Stimulated activated CD8-positive, alpha-beta memory T cell treated with anti-CD3 and anti-CD28 coated beads, Interleukin-15, amount 100 ng/mL, for 4 hours (primary cell): Measurements from ENCODE around the gene NPDC1.
"Not testable (repeated sequence)": the region's sequence is repeated elsewhere in the genome, so short reads cannot be mapped to it uniquely, and the experiment has no call there.

ENCODE experiments used
- DNase-seq, 2 donors: peaks; one replicate each; pipeline ENCODE4 v3.0.0-alpha.2; 2020; ENCODE audit warnings: low read depth in 2 of 2

Gene NPDC1

DNA sequence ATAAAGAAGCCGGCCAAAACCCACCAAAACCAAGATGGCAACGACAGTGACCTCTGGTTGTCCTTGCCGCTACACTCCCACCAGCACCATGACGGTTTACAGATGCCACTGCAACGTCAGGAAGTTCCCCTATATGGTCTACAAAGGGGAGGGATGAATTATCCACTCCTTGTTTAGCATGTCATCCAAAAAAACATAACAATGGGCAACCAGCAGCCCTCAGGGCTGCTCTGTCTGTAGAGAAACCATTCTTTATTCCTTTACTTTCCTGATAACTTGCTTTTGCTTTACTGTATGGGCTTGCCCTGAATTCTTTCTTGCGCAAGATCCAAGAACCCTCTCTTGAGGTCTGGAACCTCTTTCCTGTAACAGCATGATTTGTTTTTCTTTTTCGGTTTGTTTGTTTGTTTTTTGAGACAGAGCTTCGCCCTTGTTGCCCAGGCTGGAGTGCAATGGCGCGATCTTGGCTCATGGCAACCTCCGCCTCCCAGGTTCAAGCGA lies 29.3 kb upstream of the NPDC1 start:
- DNase-seq = no peak

DNA sequence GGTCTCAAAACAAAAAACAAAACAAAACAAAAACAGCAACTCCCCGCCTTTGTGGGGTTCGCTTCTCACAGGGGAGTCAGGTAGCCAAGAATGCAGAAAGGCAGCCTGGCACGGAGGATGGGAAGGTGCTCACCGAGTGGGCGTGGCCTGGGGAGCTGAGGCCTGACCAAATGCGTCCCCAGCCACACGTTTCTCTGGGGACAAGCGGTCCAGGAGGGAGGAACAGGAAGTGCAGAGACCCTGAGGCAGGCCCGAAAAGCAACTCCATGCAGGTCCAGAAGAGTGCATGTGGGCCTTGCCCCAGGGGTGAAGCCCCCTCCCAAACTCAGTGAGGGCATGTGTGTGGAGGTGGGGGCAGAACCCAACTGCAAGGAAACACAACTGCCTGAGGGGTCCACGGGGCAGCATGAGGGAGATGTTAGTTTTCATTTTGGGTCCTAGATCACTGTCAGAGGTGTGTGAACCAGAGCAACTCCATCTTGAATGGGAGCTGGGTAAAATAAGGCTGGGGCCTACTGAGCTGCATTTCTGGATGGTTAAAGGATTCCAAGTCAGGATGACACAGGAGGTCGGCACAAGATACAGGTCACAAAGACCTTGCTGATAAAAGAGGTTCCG lies 28.8 kb upstream of the NPDC1 start:
- no peak for DNase-seq

DNA sequence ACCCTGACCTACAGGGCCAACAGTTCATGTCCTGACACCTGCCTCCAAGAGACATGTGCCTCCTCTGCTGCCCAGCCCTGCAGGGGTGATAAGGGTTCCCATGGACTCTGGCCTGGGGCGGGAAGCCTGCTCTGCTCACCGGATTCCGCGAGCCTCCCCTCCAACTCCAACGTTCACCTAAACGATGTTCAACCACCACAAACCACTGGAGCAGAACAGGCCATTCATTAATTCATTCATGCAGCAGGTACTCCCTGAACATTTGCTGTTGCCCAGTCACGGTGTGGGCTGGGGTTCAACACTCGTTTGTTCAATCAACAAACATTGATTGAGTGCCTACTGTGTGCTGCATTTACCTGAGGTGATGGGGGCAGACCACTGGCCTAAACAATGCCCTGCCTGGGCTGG lies 28.0 kb upstream of the NPDC1 start:
- DNase-seq = no peak

DNA sequence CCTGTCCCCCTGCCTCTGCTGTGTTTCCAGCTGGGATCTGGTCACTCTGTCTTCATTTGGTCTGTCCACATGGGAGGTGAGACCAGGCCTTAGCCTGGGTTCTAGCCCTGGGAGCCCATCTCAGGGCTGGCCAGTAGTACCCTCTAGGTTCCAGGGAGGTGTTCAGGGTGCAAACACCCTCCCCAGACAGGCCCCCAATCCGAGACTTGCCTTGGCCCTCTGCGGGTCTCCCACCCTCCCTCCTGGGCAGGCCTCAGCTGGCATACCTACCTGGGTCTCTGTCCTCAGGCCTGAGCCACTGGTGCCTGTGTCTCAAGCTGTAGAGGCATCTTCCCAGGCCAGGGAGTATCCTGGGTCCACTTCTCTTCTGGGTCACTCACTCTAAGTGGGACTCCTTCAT lies 25.3 kb upstream of the NPDC1 start:
- DNase-seq = no peak

DNA sequence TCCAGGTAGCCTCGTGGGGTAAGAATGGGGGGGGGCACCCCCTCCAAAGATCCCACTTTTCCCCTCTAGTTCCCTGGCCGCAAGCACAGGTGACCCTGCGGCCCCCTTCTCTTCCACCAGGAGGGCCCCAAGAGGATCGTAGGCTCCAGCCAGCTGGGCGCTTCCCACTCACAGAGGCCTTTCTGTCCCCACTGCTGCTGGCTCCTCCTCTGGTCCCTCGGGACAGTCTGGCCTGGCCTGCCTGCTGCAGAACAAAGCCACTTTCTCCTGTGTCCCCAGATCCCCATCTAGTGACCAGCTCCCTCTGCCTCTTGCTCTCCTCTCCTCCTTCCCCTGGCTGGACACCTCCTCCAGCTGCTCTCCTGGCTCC lies 24.9 kb upstream of the NPDC1 start:
- no peak for DNase-seq

DNA sequence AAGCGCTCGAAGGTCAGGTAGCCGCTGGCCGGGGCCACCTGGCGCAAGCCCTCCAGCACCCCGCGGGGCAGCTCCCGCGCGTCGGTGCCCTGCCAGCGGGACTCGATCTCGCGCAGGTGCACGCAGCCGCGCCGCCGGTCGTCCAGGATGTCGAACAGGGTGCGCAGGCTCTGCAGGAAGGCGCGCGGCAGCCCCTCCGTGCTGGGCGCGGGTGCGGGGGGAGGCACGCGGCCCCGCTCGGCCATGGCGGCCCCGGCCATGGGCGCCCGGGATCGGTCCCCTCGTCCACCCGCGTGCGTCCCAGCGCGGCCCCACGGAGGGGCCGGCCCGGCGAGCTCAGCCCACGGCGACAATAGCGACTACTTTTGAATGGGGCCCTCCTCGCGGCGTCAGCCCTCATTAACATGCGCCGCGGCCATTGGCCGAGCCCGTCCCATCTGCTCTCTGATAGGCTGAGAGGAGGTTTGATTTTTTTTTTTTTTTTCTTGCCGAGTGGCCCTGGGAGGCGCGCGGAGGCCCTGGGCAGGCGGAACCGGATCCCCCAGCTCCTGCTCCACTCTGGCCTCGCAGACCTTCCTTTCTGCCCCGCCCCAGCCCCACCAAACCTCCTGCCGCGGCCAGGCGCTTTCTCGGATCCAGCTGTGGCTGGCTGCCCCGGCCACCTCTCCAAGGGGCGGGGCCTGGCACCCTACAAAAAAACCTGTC lies 24.4 kb upstream of the NPDC1 start, which contains the start of gene SAPCD2:
TSS of gene SAPCD2 (minus strand) at position 357 of the 705 bp plus-strand sequence. CDS start at position 260, 97 bp downstream.
- peak; percentile 68 for DNase-seq

DNA sequence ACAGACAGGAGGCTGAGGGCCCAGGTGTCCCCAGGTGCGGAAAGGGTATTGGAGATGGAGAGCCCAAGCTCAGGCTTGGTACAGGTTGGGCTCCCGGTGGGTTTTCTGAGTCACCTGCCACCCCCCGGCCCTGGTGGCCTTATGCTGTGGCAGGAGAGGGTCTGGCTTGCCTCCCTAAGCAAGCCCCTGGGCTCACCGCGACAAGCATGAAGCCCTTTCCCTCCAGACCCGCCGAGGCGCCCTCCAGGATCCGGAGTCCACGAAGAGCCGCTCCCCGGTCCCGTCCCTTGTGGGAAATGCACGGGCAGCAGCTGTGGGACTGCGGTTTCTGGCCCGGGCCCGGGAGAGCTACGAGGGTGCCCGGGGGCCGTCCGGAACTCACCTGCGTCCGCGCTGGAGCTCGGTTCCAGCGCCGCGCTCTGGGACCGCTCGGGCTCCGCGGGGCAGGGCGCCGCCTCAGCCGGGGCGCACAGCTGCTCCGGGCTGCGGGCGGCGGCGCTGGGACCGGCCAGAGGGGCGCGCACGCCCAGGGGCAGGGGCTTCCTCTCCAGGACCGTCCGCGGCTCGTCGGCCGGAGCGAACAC lies 23.6 kb upstream of the NPDC1 start:
- DNase-seq = no peak

DNA sequence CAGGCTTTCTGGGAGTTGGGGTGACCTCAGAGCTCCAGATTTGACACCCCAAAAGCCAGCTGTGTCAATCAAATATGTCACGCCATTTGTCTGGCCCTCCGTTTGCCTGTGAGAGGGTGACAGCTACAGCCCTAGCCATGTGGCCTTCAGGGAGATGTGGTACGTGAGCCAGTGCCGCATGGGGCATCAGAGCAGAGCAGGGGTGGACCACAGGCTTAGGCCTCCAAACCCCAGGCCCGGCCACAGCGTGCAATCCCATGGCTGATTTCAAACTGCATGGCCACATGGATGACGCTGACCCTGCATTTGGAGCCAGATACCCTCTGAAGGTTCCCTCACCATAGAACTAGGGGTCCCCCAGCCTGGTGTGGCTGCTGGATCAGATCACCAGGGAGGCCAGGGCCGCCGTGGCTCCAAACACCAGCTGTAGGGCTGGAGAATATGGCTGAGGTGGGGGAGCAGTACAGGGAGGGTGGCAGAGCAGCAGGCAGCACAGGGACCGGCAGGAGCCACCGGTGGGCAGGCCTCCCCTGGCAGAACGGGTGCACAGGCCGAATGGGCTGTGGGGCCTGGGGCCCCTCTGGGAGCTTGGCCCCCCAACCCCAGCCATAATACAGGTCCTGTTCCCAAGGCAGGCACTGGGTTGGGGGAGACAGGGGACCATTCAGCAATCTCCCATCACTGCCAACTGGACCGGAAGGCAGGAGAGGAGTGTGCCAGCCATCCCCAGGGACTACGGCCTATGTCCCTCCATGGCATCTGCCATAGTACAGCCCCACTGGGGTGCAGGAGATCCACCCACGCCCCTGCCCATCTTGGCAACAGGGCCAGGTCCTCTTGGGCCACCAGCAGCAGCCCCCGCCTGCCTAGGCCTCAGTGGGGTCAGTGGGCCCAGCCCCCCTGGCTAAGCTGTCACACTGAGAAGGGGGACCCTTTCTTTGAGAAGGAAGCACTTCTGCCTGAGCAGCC lies 22.8 kb upstream of the NPDC1 start:
- DNase-seq = no peak

DNA sequence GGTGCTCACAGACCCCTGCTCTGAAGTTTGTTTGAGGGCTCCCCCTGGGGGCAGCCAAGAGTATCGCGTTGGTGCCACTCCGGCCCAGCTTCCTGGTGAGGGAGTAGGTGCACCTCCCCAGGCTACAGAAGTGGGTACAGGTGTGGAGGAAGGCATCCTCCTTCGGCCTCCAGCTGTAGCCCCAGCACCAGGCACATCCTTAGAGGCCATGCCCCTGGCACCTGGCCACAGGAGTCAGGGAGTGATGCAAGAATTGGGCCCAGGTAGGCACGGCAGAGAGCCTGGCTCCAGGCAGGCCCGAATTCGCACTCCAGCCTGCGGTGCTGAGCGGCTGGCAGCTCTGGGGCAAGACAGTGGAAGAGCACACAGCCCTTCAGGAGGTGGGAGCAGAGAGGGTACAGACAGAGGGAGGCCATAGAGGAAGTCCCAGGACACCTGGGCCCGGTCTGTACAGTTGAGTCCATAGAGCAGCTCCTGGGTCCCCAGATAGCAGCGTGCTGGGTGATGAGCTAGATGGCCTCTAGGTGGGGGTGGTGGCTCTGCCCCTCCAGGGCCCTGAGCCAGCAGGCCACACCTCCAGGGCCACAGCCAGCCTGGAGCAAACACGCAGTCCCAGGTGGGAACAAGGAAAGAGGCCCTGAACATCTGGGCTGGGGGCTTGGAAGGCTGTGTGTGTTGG lies 22.0 kb upstream of the NPDC1 start:
- peak; percentile 67 to 76 for DNase-seq

DNA sequence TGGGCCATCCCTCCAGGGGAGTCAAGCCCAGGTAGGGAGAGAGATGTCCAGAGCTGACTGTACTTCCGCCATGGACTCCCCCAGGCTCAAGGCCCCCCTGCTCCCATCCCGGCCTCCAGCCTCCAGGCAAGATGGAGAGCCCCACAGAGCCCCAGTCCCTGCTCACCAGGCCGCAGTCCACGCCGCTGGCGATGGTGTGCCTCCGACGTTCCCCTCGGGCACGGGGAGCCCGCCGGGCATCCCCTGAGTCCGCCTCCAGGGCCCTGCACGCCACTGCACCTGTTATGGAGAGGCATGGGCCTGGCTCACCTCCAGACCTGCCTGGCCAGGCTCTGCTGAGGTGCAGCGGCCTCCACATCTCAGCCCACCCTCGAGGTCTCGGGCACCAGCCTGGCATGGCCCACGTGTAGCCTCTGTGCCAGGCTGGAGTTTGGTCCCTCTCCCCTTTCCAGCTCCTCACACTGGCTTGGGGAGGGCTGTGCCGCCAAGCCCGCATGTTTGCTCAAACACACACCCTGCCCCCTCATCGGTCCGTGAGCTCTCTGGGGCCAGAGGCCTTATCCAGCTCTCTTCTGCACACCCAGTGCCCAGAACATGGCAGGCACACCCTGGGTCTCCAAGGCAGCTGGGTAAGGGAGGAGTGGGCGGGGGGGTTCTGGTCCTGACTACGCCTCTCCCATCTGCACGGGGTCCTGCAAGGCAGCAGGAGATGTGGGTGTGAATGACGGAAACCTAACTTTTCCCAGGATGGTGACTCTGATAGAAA lies 20.3 kb upstream of the NPDC1 start:
- DNase-seq = no peak

DNA sequence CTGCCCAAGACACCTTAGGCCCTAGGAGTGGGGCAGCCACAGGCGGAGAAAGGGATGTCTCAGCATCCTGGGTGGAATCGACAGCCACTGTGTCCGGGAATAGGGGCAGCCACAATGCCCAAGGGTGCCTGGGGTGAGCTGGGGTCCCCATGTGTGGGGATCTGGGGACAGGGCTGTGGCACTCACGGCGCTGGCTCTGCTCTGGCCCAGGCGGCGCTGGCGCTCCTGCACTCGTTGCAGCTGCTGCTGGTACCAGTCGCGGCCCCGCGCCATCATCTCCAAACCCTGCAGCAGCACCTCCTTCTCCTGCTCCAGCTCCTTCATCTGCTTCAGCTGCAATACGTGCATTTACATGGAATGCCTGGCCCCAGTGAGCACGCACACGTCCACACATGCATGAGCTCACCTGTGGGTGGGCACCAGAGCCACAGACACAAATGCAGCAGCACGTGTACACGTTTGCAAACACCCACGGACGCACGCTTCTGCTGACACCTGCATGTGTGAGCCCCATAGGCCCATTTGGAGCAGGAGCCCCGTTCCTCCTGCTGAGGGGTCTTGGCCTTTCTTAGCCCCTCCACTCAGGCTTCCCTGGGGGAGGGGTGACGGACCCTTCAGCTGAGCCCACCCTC lies 19.5 kb upstream of the NPDC1 start:
- DNase-seq = no peak

DNA sequence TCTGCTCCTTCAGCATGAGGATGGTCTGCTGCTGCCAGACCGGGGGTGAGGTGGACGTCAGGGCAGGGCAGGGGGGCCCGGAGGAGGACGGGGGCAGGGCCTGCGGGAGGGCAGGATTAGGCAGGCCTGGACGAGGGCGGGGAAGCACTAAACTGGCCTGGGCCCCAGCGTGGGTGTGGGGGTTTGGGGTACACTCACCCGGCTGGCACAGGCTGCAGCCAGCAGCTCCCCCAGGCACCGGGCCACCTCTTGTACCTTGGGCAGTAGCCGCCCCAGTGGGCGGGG lies 18.8 kb upstream of the NPDC1 start:
- DNase-seq = no peak

DNA sequence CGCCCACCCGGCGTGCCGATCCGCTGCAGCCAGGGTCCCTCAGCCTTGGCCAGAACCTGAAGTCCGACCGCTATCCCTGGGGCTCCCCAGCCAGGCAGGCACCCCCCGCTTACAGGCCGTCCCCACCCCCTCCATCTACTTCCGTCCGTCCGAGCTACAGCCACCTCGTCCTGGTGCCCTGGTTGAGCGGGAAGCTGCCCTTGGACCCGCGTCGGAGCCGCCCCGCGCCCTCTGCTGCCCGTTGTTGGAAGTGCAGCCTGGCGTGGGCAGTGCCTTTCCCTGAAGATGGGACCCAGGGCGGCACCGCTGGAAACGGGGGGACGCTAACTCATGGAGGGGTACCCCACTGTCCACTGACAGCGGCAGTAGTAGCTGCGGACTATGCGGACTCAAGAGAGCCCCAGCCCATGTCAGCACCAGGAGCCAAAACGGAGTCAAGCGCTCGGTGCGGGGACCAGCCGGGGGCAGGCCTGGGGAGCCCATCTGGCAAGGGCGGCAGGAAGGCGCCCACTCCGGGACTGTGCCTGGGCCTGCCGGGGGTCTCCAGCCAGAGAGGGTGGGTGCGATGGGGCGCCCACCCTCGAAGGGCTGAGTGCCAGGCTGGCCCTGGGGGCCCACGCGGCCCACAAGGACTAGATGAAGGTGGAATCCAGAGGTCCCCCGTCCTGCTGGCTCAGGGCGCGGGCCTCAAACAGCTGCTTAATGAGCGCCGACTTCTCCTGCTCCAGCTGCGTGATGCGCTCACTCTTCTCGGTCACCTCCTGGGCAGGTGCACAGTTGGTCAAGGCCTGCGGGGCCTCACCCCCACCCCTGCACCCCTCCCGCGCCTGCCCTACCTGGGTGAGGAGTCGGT lies 18.3 kb upstream of the NPDC1 start:
- no peak for DNase-seq

DNA sequence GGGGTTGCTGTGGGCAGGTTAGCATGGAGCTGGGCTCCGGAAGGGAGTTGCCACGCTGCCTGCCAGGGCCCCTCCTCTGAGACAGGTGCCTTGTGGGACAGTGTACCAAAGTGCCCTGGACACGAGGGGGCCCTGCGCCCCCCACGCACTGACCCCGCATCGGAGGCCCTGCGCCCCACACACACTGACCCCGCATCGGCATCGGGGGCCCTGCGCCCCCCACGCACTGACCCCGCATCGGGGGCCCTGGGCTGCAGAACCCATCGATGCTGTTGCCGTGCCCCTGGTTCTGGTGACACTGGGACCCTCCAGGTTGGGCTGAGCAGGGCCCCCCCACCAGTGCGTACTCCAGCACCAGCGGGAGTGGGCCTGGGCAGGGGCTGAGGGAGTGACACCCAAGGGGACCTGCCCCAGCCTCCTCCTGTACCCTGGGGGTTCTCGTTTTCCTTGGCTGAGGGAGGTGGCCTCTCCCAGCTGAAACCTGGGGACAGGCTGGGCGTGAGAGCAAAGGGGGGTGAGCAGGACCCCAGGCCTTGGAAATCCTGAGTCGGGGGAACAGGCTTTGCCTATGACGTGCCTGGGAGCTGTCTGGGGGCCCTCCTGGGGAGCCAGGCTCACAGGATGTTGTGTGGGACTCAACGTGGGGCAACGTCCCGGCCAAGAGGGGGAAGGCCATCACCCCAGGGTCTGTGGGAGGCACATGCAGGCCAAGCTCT lies 17.5 kb upstream of the NPDC1 start:
- DNase-seq = no peak

DNA sequence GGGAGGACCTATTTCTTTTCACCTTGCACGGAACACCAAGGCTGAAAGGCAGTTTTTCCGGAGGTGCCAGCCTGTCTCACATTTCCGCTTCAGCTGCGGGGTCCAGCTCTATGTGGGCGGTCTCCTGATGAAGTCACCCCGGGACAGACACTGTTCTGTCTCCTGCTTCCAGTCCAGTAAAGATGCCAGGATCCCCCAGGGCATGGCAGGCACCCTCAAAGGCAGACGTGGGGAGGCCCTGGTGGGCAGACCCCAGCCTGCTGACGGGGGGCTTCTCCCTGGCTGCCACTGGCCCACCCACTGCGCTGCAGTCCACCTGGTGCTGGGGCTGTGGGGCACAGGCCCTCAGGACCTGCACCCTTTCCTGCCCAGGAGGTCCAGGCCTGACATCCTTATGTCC lies 16.8 kb upstream of the NPDC1 start:
- DNase-seq = not testable (repeated sequence)

DNA sequence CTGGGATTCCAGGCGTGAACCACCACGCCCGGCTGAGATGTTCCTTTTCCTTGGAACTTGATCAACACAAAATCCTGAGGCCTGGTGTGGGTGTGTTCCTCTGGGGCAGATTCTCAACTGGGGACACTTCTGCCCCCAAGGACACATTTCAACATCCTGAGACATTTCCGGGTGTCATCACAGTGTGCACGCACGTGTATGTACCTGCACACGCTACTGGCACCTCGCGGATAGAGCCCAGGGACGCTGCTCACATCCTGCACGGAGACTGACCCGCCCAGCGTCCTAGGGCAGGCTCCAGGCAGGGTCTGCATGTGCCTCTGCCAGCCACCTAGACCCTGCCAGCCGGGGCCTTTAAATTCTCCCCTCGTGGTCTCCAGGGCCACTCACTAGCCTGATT lies 16.4 kb upstream of the NPDC1 start:
- no peak for DNase-seq

DNA sequence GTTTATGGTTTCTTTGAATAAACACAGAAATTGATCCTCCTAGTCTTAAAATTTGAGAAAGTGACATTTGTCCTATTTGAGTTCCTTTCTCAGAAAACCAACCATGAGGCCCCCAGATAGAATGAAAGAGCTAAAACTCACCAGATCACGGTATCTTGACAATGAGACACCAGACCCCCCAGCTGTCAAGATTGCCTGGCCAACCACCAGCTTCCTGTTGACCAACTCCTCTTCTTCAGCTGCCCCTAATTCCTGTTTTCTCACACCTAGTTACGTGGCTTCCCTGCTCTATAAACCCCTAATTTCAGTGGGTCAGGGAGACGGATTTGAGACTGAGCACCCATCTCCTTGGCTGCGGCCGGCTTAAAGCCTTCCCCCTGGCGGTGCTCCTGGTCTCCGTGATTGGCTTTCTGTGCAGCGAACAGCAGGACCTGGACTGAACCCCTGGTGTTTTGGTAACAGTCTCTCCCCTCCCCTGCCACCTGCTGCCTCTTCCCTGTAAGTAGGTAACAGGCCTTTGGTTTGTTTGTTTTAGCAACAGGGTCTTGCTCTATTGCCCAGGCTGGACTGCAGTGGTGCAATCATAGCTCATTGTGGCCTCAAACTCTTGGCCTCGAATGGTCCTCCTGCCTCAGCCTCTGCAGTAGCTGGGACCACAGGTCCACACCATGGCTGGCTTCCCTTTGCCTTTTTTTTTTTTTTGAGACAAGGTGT lies 12.7 kb upstream of the NPDC1 start:
- no peak for DNase-seq

DNA sequence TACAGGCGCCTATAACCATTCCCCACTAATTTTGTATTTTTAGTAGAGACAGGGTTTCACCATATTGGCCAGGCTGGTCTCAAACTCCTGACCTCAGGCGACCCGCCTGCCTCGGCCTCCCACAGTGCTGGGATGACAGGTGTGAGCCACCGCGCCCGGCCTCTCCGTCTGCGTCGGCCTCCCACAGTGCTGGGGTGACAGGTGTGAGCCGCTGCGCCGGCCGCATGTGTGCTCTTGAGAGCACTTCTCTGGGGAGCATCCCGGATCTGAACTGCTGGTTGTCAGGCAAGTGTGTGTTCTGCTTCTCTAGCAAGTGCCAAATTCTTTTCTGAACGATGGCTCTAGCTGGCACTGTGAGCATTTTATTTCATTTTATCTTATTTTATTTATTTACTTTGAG lies 11.6 kb upstream of the NPDC1 start:
- no peak for DNase-seq
